Activated T-helper 9 cell treated with anti-CD3 and anti-CD28 coated beads, Interleukin-2, amount 50 U/mL, for 16 hours (primary cell): Measurements from ENCODE around the gene RIPOR3.
"Not testable (repeated sequence)": the region's sequence is repeated elsewhere in the genome, so short reads cannot be mapped to it uniquely, and the experiment has no call there.

Source experiments
- DNase-seq: peaks from one replicate; pipeline ENCODE4 v3.0.0-alpha.2; 2020; ENCODE audit warnings: low read depth

Gene RIPOR3

GRCh38 chr20:50607850-50608749 lies 83.2 kb downstream of the RIPOR3 start:
- DNase-seq: no peak

GRCh38 chr20:50607436-50607835 lies 83.9 kb downstream of the RIPOR3 start:
- DNase-seq: no peak

GRCh38 chr20:50605136-50605535 lies 86.2 kb downstream of the RIPOR3 start:
- DNase-seq: no peak

DNA sequence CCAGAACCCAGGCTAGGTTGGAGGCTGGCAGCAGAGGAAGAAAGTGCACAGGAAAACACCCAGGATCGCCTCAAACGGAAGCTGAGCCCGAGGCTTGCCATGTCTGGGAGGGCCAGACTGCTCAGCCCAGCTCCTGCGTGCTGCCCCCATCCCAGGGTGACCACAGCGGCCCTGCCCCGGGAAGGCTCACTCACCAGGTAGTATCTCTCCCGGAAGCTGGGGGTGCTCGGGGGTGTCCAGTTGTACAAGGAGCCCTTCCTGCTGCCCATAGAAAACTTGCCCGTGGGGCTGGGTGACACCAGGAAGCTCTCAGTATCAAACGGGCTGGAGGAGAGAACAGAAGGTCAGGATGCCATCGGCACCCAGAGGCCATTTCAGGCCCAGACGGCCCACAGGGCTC lies 86.9 kb downstream of the RIPOR3 start:
- DNase-seq: no peak

DNA sequence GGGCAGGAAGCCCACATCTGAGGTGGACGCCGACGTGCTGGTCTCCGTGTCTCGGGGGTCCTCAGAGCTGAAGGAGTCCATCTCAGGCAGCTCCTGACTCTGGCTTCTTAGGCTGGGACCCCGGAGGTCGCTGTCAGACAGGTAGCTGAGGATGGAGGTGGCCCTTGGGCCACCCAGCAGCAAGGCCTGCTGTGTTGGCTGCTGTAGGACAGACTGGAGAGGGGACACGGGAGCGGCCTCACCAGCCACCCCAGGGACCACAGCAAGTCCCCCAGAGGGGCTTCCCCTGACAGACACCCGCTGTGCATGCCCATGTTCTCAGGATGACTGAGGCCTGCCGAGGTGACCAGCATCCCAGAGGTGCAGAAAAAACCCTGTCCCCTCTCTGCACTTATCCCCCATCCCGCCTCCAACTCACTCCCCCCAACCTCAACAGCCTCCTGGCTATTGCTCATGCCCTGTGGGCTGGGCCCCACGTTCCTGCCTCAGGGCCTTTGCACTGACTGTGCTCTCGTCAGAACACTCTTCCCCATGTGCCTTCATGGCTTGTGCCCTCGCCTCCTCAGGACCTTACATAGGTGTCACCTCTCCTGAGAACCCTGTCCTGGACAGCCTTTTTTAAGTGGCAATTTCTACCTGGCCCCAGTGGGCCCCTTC lies 88.8 kb downstream of the RIPOR3 start:
- no peak for DNase-seq

DNA sequence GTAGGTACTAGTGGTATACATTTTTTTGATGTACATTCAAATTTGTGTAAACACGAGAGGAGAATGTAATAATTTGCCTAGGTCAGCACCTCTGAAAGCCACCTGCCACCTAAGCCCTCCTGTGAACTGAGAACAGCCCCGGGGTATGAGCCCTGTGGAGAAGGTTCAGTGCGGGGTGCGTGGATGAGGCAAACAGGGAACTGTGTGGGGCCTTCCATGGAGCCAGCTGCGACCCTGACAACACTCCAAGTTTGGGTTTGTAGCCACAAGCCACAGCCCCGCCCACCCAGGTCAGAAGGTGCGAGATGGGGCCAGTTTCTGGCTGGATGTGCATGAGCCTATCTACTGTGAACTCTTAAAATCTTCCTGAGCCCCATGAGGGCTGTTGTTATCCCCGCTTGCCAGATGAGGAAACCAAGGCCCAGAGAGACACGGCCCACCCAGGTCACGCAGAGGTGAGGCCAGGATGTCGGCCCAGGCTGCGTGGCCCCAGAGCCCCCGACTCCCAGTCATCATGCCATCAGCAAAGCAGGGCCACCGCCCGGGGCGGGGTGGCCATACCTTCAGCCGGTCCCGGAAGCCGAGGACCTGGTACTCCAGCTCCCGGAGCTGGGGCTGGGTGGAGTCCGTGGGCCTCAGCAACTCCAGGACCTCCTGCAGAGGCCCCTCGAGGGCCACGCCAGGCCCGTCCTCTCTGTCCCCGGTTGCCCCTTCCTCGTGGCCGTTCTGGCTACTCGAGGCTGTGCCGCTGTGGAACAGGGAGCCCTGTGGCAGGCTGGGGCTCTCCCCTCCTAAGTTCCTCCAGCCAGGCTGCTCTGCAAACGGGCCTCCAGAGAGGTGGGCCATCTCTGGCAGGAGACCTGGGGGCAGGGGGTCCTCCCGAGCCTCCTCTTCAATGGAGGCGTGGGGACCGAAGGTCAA lies 89.6 kb downstream of the RIPOR3 start:
- no peak for DNase-seq

DNA sequence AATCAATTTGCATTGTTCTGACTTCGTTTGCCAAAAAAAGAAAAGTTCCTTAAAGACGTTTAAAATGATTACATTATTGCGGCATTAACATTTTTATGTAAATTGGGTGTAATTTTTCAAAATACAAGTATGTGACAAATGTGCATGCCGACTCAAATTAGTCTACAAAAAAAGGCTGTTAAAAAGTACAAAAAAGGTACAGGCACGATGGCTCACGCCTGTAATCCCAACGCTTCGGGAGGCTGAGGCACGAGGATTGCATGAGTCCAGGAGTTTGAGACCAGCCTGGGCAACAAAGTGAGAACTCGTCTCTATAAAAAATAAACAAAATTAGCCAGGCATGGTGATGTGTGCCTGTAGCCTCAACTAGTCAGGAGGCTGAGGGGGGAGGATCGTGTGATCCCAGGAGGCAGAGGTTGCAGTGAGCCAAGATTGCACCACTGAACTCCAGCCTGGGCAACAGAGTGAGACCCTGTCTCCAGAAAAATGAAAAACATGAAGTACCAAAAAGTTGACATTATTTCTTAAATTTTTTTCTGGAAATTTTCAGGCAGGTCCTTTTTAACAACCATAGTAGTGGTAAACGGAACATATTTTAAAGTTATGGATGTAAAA lies 91.0 kb downstream of the RIPOR3 start:
- DNase-seq: no peak

- not testable (repeated sequence) for DNase-seq
These were observed 92.6 kb downstream of the RIPOR3 start for GRCh38 chr20:50598768-50599167.

- no peak for DNase-seq
These were observed 93.3 kb downstream of the RIPOR3 start for GRCh38 chr20:50598074-50598473.

GRCh38 chr20:50597406-50597969 lies 93.9 kb downstream of the RIPOR3 start:
- no peak for DNase-seq

- DNase-seq: no peak
These were observed 94.7 kb downstream of the RIPOR3 start for GRCh38 chr20:50596694-50597021.

DNA sequence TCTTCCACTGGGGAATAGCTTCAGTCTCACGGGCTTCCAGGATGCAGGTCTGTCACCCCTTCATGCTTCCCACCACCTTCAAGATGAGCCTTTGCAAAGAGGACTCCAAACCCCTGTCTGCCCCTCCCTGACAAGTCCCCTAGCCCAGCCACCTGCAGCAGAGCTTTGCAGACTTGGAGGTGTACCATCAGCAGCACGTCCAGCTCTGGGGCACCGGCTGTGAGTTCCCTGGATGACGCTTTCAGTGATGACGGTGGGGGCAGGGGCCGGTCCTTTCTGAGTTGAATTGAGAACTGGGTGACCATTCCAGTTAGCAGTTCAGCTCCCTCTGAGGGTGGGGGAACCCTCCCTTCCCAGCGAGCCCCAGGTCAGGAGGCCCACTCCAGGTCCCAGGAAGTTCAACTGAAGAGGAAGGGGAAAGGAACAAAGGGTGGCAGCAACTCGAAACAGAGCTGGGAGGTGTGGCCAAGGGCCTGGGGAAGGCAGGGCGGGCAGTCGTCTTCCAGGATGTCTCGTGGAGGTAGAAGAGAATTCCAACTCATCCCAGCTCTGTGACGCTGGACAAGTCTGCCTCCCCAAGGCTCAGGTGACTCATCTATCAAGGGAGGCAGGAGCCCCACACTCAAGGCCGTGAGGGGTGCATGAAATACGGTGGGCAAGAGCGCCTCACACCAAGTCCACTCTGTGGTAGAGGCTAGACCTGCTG lies 95.2 kb downstream of the RIPOR3 start:
- DNase-seq: no peak

GRCh38 chr20:50595433-50595895 lies 95.9 kb downstream of the RIPOR3 start:
- DNase-seq: no peak

- no peak for DNase-seq
These were observed 96.5 kb downstream of the RIPOR3 start for GRCh38 chr20:50594591-50595432.

DNA sequence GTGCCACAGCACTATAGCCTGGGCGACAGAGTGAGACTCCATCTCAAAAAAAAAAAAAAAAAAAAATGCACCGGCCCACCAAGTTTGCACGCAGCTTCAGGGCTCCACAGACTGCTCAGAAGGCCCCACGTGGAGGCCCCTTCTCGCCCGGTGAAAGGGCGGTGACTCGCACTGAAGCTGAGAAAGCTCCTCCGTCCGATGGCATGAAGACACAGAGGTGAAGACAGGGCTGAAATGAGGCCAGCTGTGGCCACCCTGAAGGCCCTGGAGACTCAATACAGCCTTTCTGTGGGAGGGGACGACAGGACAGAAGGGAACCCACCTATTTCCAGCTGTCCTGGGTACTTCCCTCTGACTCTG lies 97.1 kb downstream of the RIPOR3 start:
- no peak for DNase-seq

DNA sequence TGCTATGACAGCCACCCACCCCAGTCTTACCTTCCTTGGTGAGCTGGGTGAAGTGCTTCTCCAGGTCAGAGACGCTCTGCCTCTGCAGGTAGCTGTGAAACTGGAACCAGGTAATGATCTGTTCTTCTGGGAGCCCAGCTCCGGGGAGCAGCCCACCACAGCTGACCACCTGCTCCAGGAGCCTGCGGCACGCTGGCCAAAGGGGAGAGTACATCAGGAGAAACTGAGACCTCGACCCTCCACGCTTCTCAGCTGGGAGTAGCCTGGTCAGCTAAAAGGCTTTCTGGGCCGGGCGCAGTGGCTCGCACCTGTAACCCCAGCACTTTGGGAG lies 98.4 kb downstream of the RIPOR3 start:
- no peak for DNase-seq

- no peak for DNase-seq
These were observed 98.9 kb downstream of the RIPOR3 start for GRCh38 chr20:50592282-50593004.

DNA sequence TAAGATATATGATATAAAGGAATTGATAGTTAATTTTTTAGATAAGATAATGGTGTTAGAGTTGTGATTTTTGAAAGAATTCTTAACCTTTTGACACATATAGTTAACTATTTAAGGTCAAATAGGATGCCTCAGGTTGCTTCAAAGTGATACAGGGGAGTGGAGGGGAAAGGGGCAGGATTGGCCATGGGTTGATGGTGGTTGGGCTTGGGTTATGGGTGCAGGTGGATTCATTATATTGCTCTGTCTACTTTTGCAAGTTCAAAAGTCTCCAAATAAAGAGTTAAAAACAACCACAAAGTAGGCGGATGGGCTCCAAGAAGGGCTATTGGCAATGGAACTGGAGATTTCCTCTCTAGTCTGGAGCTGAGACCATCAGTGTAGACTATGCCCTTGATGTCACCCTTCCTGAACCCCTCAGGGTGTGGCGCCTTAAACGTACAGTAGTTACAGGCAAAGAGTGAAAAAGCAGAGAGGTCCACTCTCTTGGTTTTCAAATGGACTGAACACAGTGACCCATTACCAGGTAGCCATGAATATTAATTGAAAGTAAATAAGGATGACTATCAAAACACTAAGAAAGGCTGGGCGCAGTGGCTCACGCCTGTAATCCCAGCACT lies 100.0 kb downstream of the RIPOR3 start:
- DNase-seq: no peak

DNA sequence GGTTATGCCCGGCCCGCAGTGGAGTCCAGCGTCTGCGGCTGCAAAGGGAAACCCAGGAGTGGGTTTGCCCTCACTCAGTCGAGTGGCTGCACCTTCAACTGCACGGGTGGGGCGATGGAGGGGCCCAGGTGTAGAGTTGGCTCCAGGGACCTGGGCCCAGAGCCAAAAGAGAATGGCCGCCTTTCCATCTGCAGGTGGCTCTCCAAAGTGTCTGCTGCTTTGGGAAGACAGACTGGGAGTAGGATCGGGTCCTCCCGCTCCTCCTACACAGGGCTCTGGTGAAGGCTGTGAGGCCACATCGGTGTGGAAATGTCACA lies 101.0 kb downstream of the RIPOR3 start:
- DNase-seq: no peak
